B cell (primary cell): ENCODE measurements around the gene CHD6. TPM values are rescaled to one million over a fixed set of nuclear protein-coding genes. Genes with fewer than 3 reads are reported as not detected.

Experiments used
- ATAC-seq: fragments of 200-7000 bp; cut with Tn5 transposase; one replicate; pipeline ENCODE4 v1.10.0; 2021; ENCODE audit warnings: low read depth, mild to moderate bottlenecking, moderate number of reproducible peaks, moderate library complexity
- CTCF ChIA-PET: fragments of 350-600 bp; sonication (Branson Sonifier 250); formaldehyde crosslinking; loops from one replicate; lab custom pipeline; 2021; ENCODE audit warnings: antibody characterized with exemption, inconsistent platforms; lab: Charles Lee
- POLR2A ChIA-PET: fragments of 350-600 bp; sonication (Branson Sonifier 250); formaldehyde crosslinking; loops from one replicate; lab custom pipeline; 2021; ENCODE audit warnings: antibody characterized with exemption; lab: Charles Lee
- DNase-seq: peaks from one replicate; pipeline ENCODE4 v3.0.0; 2013
- H2AFZ ChIP-seq: 2 replicates; pipeline ENCODE4 v1.6.1; 2012; ENCODE audit warnings: mild to moderate bottlenecking, low read depth, low read length; ENCODE audit not compliant: insufficient read depth, poor library complexity, severe bottlenecking
- H3K27ac ChIP-seq, 2 donors: 1 replicate in 1 of 2; 2 replicates in 1 of 2; pipeline ENCODE4 v1.5.1; 2012 to 2013; ENCODE audit warnings: low read length in 2 of 2, mild to moderate bottlenecking in 2 of 2, moderate library complexity in 1 of 2
- H3K27me3 ChIP-seq, 4 experiments: fragments of 200-600 bp in 1 of 4; sonication (generic) in 1 of 4; replicated peaks in 1 of 4; 1 replicate in 2 of 4; 2 replicates in 2 of 4; pipeline versions ENCODE4 v1.6.1 to v1.7.0; 2013 to 2016; ENCODE audit warnings: low read length in 3 of 4, mild to moderate bottlenecking in 2 of 4, mixed read lengths in 1 of 4, moderate library complexity in 1 of 4; ENCODE audit not compliant: insufficient read depth in 4 of 4, control insufficient read depth in 3 of 4; ENCODE audit errors: control extremely low read depth in 1 of 4
- H3K36me3 ChIP-seq, 2 experiments: replicated peaks in 1 of 2; 1 replicate in 1 of 2; 2 replicates in 1 of 2; pipeline versions ENCODE4 v1.6.1 to v1.7.1; 2013; ENCODE audit warnings: low read length in 1 of 2; ENCODE audit not compliant: insufficient read depth in 2 of 2, control insufficient read depth in 1 of 2; ENCODE audit errors: control extremely low read depth in 1 of 2, extremely low read depth in 1 of 2
- H3K4me1 ChIP-seq, 2 donors: fragments of 200-600 bp in 1 of 2; sonication (generic) in 1 of 2; 1 replicate in 1 of 2; 2 replicates in 1 of 2; pipeline versions ENCODE4 v1.5.1 to v1.6.1; 2013 to 2017; ENCODE audit warnings: low read length in 2 of 2; ENCODE audit not compliant: control insufficient read depth in 2 of 2, insufficient read depth in 2 of 2
- H3K4me2 ChIP-seq: replicated peaks from 2 replicates; pipeline ENCODE3; 2012; ENCODE audit warnings: mild to moderate bottlenecking, low read depth, low read length; ENCODE audit not compliant: poor library complexity, severe bottlenecking
- H3K4me3 ChIP-seq, 5 experiments: fragments of 200-600 bp in 1 of 5; sonication (generic) in 1 of 5; 1 replicate in 3 of 5; 2 replicates in 2 of 5; pipeline versions ENCODE4 v1.5.1 to v1.7.0; 2011 to 2016; ENCODE audit warnings: low read length in 4 of 5, mild to moderate bottlenecking in 4 of 5, low read depth in 2 of 5, control low read depth in 1 of 5, moderate library complexity in 1 of 5; ENCODE audit not compliant: insufficient read depth in 1 of 5; ENCODE audit errors: control extremely low read depth in 1 of 5, extremely low read depth in 1 of 5
- H3K79me2 ChIP-seq: fragments of 200-600 bp; sonication (generic); one replicate; pipeline ENCODE4 v1.6.0; 2016; ENCODE audit warnings: low read length; ENCODE audit not compliant: control insufficient read depth, insufficient read depth
- H3K9ac ChIP-seq: fragments of 200-600 bp; sonication (generic); 2 replicates; pipeline ENCODE4 v1.6.1; 2017; ENCODE audit warnings: mild to moderate bottlenecking, low read length, moderate library complexity
- H3K9me3 ChIP-seq, 3 donors: one replicate each; pipeline versions ENCODE4 v1.6.1 to v1.7.1; 2013; ENCODE audit warnings: low read length in 2 of 3; ENCODE audit not compliant: control insufficient read depth in 2 of 3, insufficient read depth in 1 of 3; ENCODE audit errors: control extremely low read depth in 1 of 3
- H4K20me1 ChIP-seq: 2 replicates; pipeline ENCODE4 v1.6.0; 2012; ENCODE audit warnings: mild to moderate bottlenecking, low read length; ENCODE audit not compliant: insufficient read depth, control insufficient read depth, poor library complexity, severe bottlenecking
- H3K27ac Mint-ChIP-seq: one replicate; pipeline ENCODE4 v1.8.0; 2021; ENCODE audit warnings: mixed read lengths
- H3K27me3 Mint-ChIP-seq: one replicate; pipeline ENCODE4 v1.8.0; 2021; ENCODE audit warnings: mixed read lengths
- H3K4me1 Mint-ChIP-seq: one replicate; pipeline ENCODE4 v1.8.0; 2021; ENCODE audit warnings: mixed read lengths
- H3K4me3 Mint-ChIP-seq: one replicate; pipeline ENCODE4 v1.8.0; 2021; ENCODE audit warnings: mixed read lengths
- H3K9me3 Mint-ChIP-seq: one replicate; pipeline ENCODE4 v1.8.0; 2022; ENCODE audit warnings: mixed read lengths; ENCODE audit not compliant: insufficient read depth
- CTCF ChIP-seq: fragments of 200-600 bp; IDR thresholded peaks from one replicate; pipeline ENCODE4 v1.8.0; 2022; ENCODE audit warnings: antibody characterized with exemption, mild to moderate bottlenecking
- EZH2 ChIP-seq: IDR thresholded peaks from 2 replicates; pipeline ENCODE4 v1.6.1; 2012; ENCODE audit warnings: borderline replicate concordance, low read depth, mild to moderate bottlenecking, moderate library complexity, low read length; ENCODE audit not compliant: insufficient read depth, poor library complexity, severe bottlenecking
- WGBS: methylation state at CpG from one replicate; pipeline ENCODE4 v1.1.5; 2013; ENCODE audit warnings: missing lambda C conversion rate; ENCODE audit not compliant: insufficient coverage; 5-methylcytosine and 5-hydroxymethylcytosine counted together
- intact Hi-C: fragments of 100-400 bp; cut with micrococcal nuclease; formaldehyde crosslinking; loops from one replicate; pipeline ENCODE4 v1.10.0; 2022
- polyA plus RNA-seq: library from polyadenylated mRNA; depleted of rRNA; stranded (reverse); fragments of >200 nt; gene quantifications from 2 replicates; pipeline ENCODE4 v1.2.3, GENCODE V29; 2012
- total RNA-seq, 2 donors: library from RNA; stranded (reverse); fragments of 120-200 nt in 1 of 2; gene quantifications; 1 replicate in 1 of 2; 2 replicates in 1 of 2; pipeline versions ENCODE4 v1.2.3 to v1.2.4, GENCODE V29; 2013 to 2022

The CHD6 gene
- total and polyA plus RNA-seq, 2 donors (not counting 1 experiment from before 2014, with no cell fraction given) = 10.3 to 117 TPM

DNA sequence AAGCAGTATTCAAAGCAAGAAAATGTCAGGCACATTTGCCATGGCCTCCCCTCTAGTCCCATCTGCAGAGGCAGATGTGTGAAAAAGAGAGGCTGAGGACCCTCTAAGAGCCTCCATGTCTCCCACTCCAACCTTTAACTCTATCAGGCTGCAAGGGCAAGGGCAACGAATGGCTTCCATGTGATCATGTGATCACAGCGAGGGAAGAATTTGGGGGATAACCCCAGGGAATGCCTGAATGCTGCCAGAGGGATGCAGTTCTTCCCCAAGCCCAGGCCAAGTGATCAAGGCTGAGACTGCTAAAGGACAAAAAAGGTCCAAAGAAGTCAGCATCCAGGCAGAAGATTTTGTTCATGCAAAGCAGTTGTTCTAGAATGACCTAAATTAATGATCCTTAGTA is 4.9 kb downstream of the CHD6 start:
- H3K9me3 ChIP-seq = no peaks in the 10 kb centered on the region
- ChIA-PET CTCF (no interaction called here), POLR2A (no interaction called here)
- no peak overlapping the region for H3K4me3 ChIP-seq
- no peak overlapping the region for H3K9ac ChIP-seq
- no peak for ATAC-seq
- intact Hi-C loops = no loop called here
- DNase-seq = no peak
- no peak overlapping the region for H3K27ac ChIP-seq
- Mint-ChIP-seq H3K27ac (no peak overlapping the region), H3K9me3 (no peaks in the 10 kb centered on the region), H3K4me3 (no peak overlapping the region), H3K4me1 (peaks cover 64% of the 10 kb centered on the region), H3K27me3 (no peaks in the 10 kb centered on the region)
- peaks cover 57% of the 10 kb centered on the region for H4K20me1 ChIP-seq
- peaks cover 16 to 33% of the 10 kb centered on the region in 2 donors for H3K4me1 ChIP-seq
- H2AFZ ChIP-seq = no peak overlapping the region
- no peak for TF ChIP-seq EZH2
- TF ChIP-seq CTCF = no peak
- no peaks in the 10 kb centered on the region for H3K27me3 ChIP-seq
- H3K36me3 ChIP-seq = no peaks in the 10 kb centered on the region
- peaks cover 89% of the 10 kb centered on the region for H3K79me2 ChIP-seq
- no peak overlapping the region for H3K4me2 ChIP-seq
- WGBS = 100% methylated on average over 2 of the region's 2 CpGs

DNA sequence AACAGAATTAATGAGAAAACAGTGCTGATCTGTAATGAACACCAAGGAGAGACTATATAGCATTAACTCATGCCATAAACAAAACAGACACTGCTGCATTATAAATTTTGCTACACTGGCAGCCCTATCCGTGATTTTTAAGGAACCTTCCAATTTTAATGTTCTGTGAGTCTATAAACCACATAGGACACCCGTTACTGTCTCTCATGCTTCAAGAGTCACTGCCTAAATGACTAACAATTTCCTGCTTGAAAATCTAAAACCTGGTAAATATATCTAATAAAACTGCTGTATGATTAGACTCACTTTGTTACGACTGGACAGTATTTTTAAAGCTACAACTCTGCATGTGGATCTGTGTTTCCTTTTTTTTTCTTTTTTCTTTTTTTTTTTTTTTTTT is 8.7 kb downstream of the CHD6 start:
- H3K4me3 ChIP-seq = no peak overlapping the region
- ChIA-PET POLR2A (interaction anchor here (0.6 kb wide), 1 partner anchor 12 kb away, joined by 4 read pairs; no protein-coding TSS in a partner anchor), CTCF (no interaction called here)
- no CpG with 5 or more reads among the region's 3 CpGs for WGBS
- intact Hi-C loops = no loop called here
- peaks cover 98% of the 10 kb centered on the region for H3K79me2 ChIP-seq
- Mint-ChIP-seq H3K4me3 (peak overlapping the region; percentile 23), H3K4me1 (peaks cover 51% of the 10 kb centered on the region), H3K9me3 (no peaks in the 10 kb centered on the region), H3K27me3 (no peaks in the 10 kb centered on the region), H3K27ac (peak overlapping the region; percentile 4)
- no peak overlapping the region for H3K9ac ChIP-seq
- peaks cover 2 to 12% of the 10 kb centered on the region in 2 donors for H3K4me1 ChIP-seq
- DNase-seq (no peak), ATAC-seq (no peak)
- peaks cover 0 to 2% (median 0%) of the 10 kb centered on the region in 3 donors for H3K9me3 ChIP-seq
- no peak overlapping the region for H3K4me2 ChIP-seq
- no peaks in the 10 kb centered on the region for H3K36me3 ChIP-seq
- no peaks in the 10 kb centered on the region for H3K27me3 ChIP-seq
- peaks cover 70% of the 10 kb centered on the region for H4K20me1 ChIP-seq
- TF ChIP-seq CTCF (no peak), EZH2 (no peak)
- H3K27ac ChIP-seq = no peak overlapping the region
- no peak overlapping the region for H2AFZ ChIP-seq
